GM18517 (cell line): ENCODE data around the gene RXRA.
"Not testable (repeated sequence)": the region's sequence is repeated elsewhere in the genome, so short reads cannot be mapped to it uniquely, and the experiment has no call there.

Source experiments
- ATAC-seq: cut with Tn5 transposase; IDR thresholded peaks from one replicate; pipeline ENCODE4 v1.9.1; 2021; ENCODE audit warnings: mild to moderate bottlenecking, moderate library complexity; ENCODE audit not compliant: unreplicated experiment

The RXRA gene

DNA sequence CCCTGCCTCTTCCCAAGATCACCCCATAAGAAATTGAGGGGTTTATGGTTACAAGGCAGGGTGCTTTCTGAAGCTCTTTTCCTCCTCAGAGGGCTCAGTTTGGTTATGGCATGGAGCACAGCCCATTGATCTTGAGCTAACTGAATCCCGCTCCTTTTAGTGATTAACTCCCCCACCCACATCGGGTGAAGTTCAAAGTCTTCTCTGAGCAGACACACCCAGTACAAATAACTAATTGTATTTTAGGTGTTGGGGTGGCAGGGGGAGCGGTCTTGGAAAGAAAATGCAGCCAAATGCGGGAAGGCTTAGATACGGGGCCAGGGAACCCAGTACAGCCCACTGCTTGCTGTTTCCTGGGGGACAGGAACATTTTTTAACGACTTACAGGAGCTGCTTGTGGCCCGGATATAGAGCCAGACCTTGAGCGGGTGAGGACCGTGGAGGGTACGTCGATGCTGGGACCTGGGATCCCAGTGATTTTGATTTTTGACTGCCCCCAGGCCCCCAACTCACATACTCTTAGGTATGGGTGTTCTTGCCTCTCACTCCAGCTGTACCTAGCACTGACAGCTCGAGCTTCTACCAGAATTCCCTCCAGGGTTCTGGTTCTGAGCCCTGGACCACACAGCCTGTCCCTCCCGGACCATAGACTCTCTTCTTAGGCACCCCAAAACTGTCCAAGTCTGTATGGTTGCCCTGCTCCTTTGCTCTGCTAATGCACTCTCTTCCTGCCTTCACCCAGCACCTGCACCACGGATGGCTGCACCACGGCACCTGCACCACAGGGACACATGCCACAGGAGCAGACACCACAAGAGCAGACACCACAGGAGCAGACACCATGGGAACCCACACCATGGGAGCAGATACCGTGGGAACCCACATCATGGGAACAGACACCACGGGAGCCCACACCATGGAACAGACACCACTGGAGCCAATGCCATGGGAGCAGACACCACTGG, 18.3 kb upstream of the RXRA start:
- ATAC-seq = no peak

DNA sequence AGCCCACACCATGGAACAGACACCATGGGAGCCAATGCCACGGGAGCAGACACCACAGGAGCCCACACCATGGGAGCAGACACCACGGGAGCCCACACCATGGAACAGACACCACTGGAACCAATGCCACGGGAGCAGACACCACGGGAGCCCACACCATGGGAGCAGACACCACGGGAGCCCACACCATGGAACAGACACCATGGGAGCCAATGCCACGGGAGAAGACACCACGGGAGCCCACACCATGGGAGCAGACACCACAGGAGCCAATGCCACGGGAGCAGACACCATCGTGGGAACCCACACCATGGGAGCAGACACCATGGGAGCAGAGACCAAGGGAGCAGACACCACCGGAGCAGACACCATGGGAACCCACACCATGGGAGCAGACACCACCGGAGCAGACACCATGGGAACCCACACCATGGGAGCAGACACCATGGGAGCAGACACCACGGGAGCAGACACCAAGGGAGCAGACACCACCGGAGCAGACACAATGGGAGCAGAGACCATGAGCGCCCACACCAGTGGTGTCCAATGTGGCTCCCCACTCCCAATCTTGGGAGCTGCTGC, 17.5 kb upstream of the RXRA start:
- not testable (repeated sequence) for ATAC-seq

DNA sequence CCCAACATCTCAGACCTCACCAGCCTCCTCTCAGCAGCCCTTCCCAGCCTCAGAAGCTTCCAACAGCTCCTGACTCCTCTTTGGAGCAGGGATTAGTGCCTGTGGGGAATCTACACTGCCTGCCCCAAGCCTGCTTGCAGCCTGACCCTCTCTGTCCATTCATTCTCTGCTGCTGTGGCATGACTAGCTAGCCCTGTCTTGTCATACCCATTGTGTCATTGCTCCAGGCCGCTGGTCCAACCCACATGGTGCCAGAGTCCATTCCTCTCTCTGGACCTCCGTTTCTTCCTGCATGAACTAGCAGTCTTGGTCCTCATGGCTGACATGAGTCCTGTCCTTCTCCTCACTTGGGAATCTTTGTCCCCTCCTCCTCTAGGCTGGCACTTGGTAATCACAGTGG, 12.8 kb upstream of the RXRA start:
- ATAC-seq = no peak

DNA sequence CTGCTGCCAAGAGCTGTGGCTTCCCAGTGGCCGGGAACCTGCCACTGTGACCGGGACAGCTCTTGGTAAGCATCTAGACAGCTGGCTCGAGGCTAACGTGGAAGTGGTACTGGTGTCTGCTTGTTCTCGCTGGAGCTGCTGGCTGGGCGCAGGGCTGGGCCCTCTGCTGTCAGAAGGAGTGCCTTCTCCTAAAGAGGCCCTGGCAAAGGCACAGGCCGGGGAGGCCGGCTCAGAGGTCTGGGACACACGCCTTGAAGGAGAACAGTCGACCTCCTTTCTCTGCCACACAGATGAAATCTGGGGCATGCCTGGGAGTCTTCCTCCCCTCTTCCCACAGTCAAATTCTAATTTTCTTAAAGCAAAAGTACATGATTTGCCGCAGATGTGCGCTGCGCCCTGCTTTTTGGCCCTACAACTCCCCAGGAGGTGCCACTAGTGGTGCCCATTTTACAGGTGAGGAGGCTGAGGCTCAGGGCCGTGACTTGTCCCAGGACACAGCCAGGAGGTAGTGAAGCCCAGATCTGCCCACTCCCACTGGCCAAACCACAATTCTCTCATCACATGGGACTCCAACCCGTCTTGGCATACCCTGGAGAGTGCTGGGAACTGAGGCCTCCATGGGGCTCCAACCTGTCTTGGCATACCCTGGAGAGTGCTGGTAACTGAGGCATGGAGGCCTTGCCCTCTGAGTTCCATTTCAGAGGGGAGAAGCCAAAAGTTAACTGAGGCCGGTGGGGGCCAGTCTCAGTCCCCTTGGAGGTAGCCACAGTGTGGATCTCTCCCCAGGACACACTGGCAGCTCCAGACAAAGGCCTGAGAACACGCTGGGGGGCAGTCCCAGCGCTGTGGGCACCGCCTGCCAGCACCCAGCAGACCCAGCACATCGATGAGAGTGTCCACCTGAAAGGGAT, 12.0 kb upstream of the RXRA start:
- no peak for ATAC-seq

DNA sequence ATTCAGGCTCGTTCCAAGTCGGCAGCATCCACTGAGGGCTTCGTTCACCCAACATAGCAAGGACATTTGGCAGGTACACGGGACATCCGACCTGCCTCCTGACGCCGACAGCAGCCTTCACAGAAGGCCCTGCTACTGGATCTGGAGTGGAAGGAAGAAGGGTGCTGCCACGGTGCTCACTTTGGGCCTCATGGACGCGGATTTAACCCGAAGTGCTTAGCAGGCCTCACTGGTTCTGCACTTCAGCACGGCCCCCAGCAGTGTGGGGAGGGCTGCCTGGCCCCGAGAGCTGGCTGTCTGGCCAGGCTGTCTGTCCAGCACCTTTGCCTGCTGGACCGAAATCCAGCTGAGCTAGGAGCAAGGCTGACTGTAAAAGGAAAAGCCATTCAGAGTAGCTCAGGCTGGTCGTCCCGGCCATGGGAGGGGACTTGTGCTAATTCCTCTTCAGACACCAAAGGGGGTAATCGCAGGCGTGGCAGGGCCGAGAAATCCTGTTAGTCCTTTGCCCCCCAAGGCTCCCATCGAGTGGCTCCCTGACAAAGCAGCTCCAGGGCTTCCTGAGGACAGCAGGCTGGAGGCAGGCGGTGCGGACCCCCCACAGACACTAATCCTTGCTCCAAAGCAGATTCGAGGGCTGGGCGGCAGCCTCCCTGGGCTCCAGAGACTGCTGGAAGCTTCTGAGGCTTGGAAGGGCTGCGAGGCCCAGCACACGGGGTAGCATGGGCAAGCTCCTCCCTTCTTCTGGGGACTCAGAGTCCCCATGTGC, 11.1 kb upstream of the RXRA start:
- no peak for ATAC-seq

DNA sequence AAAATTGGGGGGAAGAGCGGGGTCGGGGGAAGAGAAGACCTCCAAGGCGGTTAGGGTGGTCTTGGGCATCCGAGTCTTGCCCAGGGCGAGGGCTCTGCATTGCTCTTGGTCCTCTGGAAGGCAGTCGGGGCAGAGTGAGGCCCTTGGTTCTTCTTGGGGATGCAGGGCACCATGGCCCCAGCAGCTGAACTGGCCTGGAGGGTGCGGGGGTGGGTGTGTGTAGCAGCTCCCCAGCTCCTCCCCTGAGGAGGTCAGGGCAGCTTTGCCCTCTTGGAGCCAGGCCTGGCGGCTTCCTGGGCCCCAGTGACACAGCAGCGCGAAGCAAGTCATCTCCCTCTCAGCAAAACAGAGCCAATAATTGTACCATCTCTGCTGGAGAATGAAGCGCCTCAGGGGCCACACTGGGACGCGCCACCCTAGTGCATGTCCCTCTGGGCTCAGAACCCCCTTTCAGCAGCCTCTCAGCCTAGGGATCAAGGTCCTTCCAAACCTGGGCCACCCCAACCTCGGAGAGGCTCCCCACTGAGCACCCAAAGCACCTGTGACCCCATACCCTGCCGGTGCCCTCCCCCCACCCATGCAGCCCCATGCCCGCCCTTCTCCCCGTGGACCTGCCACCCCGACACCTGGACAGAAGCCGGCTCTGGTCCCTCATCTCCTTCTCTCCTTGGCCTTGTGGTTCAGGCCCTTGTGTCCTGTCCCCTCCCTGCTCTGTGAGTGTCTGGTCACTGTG, 10.4 kb upstream of the RXRA start:
- no peak for ATAC-seq

DNA sequence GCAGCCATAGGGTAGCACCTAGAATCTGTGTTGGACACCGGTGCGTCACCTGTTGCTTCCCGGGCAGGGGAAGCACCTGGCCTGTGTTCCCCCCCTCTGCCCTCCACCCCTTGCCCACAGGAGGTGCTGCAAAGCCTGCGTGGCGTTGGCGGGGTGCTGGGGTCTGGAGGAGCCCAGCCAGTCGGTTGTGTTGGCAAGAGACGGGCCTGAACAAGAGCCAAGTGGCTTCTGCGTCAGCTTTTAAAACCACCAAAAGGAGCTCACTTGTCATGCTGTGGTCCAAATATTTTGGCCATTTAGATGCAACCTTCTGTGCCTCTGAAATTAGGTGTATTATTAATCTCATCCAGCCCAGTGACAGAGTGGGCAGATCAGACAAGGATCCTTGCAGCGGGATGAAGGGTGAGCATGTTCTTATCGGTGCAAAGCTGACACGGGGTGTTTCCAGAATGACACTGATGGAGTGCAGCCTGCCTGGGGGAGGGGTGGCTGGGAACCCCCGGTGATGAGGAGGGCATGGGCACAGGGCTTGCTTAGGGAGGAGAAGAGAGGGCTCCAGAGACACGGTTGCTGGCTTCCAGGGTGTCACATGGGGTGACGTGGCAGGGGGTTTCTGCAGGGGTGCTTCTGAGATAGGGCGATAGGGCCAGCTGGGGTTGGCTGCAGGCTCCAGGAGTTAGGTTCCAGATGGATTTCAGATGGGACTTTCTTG, 9.7 kb upstream of the RXRA start:
- no peak for ATAC-seq

DNA sequence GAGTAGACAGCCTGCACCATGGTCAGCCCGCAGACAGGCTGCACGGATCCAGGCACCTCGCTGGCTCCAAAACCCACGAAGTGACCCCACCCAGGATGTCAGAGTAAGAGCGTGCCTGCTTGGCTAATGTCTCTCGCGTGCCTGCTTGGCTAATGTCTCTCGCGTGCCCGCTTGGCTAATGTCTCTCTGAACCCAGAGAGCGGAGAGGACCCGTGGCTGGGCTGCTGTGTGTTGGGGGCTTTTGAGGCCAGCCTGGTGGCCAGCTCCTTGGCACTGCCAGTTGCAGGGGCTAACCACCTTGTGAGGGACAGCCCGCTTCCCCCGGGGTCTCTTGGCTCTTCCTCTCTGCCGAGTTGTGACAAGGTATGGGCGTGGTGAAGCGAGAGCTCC, 8.9 kb upstream of the RXRA start:
- ATAC-seq = no peak

DNA sequence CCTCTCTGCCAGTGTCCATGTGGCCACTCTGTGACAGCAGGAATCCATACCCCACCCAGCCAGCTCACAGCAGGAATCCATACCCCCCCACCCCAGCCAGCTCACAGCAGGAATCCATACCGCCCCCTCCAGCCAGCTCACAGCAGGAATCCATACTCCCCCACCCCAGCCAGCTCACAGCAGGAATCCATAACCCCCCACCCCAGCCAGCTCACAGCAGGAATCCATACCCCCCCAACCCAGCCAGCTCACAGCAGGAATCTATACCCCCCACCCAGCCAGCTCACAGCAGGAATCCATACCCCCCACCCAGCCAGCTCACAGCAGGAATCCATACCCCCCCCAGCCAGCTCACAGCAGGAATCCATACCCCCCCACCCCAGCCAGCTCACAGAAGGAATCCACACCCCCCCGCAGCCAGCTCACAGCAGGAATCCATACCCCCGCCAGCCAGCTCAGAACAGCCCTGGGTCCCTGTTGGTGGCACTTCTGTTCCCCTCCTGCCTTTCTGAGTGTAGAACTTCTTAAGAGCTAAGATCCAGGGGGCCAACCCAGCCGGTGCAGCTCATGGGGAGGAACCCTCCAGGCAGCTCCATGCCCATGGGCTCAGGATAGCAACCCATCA, 8.4 kb upstream of the RXRA start:
- ATAC-seq = no peak

DNA sequence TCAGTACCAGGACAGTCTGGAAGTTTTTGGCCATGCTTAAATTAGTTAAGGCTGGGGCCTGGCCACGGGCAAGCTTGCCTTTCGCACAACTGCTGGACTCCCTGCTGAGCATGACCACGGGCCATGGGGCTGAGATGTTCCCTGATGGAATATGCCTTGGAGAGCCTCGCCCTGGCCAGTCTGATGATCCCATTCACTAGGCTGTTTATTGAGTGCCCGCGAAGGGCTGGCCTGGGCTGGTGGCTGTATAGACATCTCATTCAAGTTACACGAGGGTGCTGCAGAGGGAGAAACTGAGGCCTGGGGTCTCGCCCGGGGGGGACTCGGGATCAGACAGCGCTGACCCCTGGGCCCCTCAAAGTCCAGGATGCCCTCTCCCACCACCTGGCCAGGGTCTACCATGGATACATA, 7.8 kb upstream of the RXRA start:
- no peak for ATAC-seq

DNA sequence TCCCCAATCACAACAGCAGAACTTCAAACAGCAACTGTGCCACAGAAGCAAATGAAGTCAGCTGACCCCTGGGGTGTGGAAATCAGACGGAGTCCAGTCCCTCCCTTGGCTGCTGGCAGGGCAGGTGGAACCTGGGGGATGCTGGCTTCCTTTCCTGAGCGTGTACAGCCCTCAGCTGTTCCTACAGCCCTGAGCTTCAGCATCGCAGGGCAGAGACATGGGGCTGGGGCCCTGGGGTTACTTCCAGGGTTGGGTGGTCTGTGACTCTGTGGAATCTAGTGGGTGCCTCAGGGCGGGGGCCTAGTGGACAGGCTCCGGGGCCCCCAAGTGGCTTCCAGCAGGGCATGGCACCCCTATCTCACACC, 7.3 kb upstream of the RXRA start:
- ATAC-seq = no peak

DNA sequence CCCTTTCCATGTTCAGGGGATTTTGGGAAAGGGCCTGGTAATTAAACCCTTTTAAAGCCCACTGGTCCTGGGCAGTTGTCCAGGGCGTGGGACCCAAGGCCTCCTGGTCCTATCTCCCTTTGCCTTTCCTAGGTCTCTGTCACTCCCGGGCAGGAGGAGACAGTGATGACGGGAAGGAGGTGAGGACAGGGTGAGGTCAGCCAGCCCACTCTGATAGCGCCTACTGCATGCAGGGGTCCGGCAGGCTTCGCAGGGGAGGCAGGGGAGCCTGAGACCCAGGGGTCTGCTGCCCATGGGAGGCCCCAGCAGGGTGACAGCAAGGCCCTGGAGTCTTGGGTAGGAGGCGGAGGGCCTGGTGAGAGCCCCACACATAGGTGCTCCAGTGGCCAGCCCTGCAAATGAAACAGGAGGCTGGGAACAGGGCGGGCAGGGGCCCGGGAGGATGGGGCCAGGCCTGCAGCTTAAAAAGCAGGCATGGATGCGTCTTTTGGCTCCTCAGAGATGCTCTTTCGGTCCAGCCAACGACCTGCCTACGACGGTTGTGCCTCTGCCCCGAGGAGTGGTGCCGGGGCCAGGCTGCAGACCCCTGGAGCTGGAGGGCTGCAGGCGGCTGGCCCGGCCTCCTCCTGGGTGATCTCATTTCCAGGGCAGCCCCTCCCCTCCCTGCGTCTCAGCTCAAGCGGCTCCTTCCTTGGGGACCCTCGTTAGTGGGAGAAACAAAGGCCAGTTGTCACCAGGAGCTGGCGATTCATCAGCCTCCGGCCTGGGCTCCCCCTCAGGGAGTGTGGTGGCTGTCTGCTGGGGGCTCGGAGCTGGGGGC, 6.7 kb upstream of the RXRA start:
- no peak for ATAC-seq

DNA sequence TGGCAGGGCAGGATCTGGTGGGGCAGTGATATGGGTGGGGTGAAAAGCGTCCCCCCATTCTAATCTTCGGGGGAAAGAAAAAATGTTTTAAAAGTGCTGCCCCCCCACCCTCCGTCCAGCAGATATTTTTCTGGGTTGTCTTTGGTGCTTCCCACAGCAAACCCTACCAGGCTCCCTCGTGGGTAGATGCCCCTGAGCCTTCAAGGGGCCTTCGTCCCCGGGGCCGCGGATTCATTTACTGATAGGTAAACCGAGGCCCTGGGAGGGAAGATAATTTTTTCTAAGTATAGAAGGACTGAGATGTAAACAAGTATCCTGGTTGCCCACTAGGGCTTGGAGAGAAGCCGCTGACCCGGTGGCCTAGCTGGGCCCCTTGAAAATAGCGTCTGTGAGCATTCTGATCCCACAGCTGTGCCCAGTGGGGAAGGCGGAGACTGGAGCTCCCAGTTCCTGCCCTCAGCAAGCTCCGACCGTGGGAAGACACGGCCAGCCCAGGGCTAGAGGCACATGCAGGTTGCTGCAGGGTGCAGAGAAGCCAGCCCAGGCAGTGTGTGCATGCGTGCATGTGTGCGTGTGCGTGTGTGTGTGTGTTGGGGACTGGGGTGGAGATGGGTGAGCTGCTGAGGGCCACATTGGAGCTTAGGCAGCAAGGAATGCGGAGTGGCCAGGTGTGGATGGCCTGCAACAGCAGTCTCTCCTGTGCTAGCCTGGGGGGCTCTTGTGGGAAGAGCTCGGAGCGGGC, 6.0 kb upstream of the RXRA start:
- ATAC-seq = no peak

DNA sequence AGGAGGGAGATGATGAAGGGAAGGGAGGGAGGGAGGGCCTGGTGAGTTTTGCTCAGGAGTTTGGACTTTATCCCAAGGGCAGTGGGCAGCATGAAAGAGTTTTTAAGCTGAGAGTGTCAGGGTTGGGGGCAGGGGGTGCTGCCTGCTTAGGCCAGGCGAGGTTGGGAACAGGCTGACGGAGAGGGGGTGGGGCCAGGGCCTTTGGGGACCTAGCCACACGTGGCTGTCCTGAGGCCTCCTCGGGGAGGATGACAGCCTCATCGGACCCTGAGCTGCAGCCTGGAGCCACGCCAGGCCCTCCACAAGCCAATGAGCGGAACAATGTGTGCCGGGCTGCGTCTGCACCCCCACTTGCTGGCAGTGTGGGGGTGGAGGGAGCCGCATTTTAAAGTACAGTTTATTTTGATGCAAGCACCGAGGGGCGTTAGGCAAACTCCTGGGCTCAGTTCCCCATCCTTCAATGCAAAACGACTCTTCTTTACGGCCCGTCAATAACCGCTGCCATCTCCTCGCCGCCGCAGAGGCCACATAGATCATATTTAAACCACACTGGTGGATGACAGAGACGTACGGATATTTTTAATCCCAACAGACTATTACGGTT, 5.3 kb upstream of the RXRA start:
- ATAC-seq = no peak

DNA sequence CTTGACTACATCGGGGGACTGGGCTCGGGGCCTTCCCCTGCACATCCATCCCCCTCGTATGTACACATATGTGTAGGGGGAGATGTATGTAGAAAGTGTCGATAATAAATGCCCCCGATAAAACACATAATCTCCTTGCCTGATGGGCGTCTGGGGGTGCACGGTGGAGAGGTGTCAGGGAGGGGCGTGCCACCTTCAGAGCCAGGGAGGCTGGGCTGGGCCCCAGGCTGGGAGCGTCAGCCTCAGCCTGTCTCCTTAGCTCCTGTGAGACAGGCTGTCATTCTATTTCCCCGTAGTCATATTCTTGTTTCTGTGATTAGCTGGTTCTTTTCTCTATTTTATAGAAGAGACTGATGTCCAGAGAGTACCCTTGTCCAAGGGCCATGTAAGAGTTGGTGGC, 4.7 kb upstream of the RXRA start:
- ATAC-seq = no peak

DNA sequence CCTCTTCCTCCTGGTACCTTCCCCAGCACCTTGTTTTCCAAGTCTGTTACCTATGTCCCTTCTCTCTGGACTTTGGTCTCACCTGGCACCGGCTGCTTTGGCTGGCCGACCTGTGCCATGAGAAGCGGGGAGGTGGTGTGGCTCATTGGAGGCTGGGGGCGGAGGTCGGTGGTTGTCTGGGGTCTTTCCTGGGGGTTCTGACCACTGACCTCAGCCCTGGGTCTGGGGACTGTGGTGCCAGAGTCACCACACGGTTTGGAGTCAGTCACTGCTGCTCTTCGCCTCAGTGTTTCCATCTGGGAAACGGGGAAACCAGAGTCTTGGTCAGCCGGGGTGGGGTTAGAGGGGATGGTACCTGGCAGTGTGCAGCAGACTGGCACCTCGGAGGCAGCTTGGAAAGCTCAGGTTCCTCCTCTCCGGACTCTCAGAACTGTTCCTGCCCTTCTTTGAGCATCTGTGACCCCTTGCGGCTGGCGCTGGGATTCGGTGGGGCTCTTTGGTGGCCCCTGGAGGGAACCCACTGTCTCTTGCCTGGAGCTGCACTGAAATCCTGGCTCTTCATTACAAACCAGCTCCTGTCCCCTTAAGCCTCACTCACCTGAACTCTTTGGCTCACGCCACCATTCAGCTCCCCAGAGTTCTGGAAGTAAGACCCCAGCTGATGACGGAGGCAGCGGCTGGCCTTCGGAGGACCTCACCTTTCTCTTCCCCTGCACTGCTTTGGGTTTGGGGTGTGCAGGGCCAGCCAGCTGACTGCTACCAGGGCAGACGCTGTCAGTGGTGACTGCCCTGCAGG, 4.1 kb upstream of the RXRA start:
- no peak for ATAC-seq
